Measurements from ENCODE around the gene OSBPL5. TPM values are rescaled to one million over a fixed set of nuclear protein-coding genes. Genes with fewer than 3 reads are reported as not detected.

Gene OSBPL5
- polyA plus RNA-seq, 2 of the 4 experiments (the other 2 are of a cell fraction) = 1.6 to 4.6 TPM

DNA sequence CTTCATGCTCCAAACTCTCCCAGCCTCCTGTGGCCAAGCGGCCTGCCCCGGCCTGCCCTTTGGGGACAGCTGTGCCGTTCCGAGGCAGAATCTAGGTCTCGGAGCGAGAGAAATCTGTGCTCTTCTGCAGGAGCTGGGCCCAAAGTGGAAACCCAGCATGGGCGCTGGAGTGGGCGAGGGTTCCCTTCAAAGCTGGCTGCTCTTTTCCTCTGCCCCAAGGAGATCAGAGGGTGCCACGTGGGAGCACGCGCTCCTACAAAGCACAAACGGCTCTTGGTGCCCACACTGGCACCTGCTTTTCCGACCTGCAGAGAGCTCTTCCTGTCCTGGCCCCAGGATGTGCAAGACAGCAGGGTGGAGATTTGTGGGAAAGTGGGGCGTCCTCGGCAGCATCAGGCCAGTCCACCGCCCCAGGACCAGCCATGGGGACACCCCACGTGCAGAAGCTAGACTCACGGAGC is 6.9 kb downstream of the OSBPL5 start (continued):
- no peak for TF ChIP-seq HOXB5 (CRISPR knock-in tag; IDR thresholded peaks at IDR 0.05)

DNA sequence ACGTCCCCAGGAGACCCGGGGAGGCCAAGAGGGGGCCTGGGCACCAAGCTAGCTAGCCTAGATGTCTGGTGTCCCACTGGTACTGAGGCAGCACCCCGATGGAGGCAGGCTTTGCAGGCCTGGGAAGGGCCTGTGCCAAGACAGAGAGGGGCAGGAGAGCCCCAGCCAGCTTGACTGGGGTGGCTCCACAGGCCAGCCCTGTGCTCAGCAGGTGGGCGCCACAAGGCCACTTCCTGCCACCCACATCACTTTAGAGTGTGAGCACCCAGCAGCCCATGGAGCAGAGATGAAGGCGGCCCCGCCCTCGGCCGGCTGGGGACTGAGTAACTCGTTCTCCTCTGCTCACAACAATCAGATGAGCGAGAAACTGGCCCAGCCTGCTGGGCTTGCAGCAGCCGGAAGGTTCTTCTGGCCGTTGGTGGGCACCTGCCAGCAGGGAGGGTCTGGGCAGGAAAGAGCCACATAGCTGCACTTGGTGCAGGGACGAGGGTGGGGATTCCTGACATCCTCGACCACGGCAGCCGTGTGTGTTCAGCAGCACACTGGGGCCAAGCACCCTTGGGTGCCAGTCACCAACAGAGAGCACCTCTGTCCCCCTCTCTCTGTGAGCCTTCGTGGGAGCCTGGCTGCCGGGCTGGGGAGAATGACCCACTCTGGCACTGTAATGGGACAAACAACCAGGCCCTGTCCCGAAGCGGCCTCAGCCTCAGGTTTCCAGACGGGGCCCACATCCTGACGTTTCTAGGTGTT is 7.6 kb downstream of the OSBPL5 start:
- H3K27ac ChIP-seq = no peak overlapping the region
- DNase-seq (ENCODE audit: low read depth in 1 of 2, low spot score in 1 of 2) (no peak), FAIRE-seq (no peak), ATAC-seq (no peak)
- TF ChIP-seq, protein P1, sequence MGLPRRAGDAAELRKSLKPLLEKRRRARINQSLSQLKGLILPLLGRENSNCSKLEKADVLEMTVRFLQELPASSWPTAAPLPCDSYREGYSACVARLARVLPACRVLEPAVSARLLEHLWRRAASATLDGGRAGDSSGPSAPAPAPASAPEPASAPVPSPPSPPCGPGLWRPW (IDR thresholded peaks at IDR 0.05) = no peak
- TF ChIP-seq BHLHE40 (IDR thresholded peaks at IDR 0.05; ENCODE audit: low read depth, low read length) (no peak), RAD21 (conservative IDR thresholded peaks at IDR 0.05 in 1 of 2, IDR thresholded peaks at IDR 0.05 in 1 of 2) (no peak), MAZ (IDR thresholded peaks at IDR 0.05; ENCODE audit: borderline replicate concordance, low read depth, low read length) (no peak), ZSCAN20 (CRISPR knock-in tag; IDR thresholded peaks at IDR 0.05) (no peak)
- TF ChIP-seq, protein P2, sequence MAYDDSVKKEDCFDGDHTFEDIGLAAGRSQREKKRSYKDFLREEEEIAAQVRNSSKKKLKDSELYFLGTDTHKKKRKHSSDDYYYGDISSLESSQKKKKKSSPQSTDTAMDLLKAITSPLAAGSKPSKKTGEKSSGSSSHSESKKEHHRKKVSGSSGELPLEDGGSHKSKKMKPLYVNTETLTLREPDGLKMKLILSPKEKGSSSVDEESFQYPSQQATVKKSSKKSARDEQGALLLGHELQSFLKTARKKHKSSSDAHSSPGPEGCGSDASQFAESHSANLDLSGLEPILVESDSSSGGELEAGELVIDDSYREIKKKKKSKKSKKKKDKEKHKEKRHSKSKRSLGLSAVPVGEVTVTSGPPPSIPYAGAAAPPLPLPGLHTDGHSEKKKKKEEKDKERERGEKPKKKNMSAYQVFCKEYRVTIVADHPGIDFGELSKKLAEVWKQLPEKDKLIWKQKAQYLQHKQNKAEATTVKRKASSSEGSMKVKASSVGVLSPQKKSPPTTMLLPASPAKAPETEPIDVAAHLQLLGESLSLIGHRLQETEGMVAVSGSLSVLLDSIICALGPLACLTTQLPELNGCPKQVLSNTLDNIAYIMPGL (CRISPR knock-in tag; IDR thresholded peaks at IDR 0.05; ENCODE audit: borderline replicate concordance) = no peak
- TF ChIP-seq, protein P3, sequence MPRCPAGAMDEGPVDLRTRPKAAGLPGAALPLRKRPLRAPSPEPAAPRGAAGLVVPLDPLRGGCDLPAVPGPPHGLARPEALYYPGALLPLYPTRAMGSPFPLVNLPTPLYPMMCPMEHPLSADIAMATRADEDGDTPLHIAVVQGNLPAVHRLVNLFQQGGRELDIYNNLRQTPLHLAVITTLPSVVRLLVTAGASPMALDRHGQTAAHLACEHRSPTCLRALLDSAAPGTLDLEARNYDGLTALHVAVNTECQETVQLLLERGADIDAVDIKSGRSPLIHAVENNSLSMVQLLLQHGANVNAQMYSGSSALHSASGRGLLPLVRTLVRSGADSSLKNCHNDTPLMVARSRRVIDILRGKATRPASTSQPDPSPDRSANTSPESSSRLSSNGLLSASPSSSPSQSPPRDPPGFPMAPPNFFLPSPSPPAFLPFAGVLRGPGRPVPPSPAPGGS (IDR thresholded peaks at IDR 0.05) = no peak
- TF ChIP-seq, protein P4, sequence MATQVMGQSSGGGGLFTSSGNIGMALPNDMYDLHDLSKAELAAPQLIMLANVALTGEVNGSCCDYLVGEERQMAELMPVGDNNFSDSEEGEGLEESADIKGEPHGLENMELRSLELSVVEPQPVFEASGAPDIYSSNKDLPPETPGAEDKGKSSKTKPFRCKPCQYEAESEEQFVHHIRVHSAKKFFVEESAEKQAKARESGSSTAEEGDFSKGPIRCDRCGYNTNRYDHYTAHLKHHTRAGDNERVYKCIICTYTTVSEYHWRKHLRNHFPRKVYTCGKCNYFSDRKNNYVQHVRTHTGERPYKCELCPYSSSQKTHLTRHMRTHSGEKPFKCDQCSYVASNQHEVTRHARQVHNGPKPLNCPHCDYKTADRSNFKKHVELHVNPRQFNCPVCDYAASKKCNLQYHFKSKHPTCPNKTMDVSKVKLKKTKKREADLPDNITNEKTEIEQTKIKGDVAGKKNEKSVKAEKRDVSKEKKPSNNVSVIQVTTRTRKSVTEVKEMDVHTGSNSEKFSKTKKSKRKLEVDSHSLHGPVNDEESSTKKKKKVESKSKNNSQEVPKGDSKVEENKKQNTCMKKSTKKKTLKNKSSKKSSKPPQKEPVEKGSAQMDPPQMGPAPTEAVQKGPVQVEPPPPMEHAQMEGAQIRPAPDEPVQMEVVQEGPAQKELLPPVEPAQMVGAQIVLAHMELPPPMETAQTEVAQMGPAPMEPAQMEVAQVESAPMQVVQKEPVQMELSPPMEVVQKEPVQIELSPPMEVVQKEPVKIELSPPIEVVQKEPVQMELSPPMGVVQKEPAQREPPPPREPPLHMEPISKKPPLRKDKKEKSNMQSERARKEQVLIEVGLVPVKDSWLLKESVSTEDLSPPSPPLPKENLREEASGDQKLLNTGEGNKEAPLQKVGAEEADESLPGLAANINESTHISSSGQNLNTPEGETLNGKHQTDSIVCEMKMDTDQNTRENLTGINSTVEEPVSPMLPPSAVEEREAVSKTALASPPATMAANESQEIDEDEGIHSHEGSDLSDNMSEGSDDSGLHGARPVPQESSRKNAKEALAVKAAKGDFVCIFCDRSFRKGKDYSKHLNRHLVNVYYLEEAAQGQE (IDR thresholded peaks at IDR 0.05) = no peak
- TF ChIP-seq, protein P5, sequence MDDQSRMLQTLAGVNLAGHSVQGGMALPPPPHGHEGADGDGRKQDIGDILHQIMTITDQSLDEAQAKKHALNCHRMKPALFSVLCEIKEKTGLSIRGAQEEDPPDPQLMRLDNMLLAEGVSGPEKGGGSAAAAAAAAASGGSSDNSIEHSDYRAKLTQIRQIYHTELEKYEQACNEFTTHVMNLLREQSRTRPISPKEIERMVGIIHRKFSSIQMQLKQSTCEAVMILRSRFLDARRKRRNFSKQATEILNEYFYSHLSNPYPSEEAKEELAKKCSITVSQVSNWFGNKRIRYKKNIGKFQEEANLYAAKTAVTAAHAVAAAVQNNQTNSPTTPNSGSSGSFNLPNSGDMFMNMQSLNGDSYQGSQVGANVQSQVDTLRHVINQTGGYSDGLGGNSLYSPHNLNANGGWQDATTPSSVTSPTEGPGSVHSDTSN (IDR thresholded peaks at IDR 0.05) = no peak
- ChIA-PET POLR2A (no interaction called here), CTCF (interaction anchor here (0.6 to 1.4 kb wide), 2 partner anchors 43 to 1531 kb away, joined by 3 to 4 read pairs; no protein-coding TSS in a partner anchor)
- WGBS (ENCODE audit: missing lambda C conversion rate) = 86% methylated on average over 12 of the region's 22 CpGs
- no peak overlapping the region for H3K4me2 ChIP-seq
- peaks cover 14% of the 10 kb centered on the region; the same call in 2 of the 3 replicates for H3K4me1 ChIP-seq
- no peaks in the 10 kb centered on the region for H3K9me3 ChIP-seq
- H3K4me3 ChIP-seq = no peak overlapping the region

DNA sequence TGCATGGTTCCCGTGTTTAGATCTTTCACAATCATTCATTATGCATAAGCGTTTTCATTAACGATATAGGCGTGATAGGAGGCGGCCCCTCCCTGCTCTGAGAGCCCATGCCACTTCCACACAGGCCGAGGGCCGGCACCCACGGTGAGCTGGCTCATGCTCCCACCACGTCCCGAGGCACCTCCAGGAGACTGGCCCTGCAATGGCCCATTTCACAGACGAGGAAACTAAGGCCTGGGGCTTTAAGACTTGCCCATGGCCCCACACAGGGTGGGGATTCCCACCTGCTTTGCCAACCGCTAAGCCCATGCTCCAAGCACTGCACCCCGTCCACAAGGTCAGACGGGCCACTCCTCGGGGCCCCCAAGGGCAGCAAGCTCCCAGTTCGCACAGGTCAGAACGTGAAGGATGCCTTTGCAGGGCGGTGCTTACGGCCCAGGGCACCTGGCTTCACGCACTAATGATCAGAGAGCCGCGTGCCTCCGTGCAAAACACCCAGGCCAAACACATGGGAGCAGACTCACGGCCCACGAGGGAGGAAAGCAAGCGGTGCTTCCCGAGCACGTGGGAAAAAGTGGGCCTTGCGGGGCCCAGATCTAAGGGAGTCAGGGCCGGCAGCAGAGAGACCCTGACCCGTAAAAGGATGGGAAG is 8.3 kb downstream of the OSBPL5 start:
- 80% methylated on average over 23 of the region's 31 CpGs for WGBS (ENCODE audit: missing lambda C conversion rate)
- Histone ChIP-seq H3K27ac (no peak overlapping the region), H3K4me3 (no peak overlapping the region), H3K9me3 (no peaks in the 10 kb centered on the region), H3K4me2 (no peak overlapping the region), H3K4me1 (peaks cover 14% of the 10 kb centered on the region; the same call in 2 of the 3 replicates)
- ATAC-seq (no peak), FAIRE-seq (no peak), DNase-seq (ENCODE audit: low read depth in 1 of 2, low spot score in 1 of 2) (no peak)
- ChIA-PET CTCF (interaction anchor here (1.4 kb wide), 1 partner anchor 44 kb away, joined by 4 read pairs; no protein-coding TSS in a partner anchor), POLR2A (no interaction called here)
- TF ChIP-seq FOSL2 (IDR thresholded peaks at IDR 0.05) = no peak
- TF ChIP-seq FOSL2 (CRISPR knock-in tag; IDR thresholded peaks at IDR 0.05) = no peak
- no peak for TF ChIP-seq RFX5 (IDR thresholded peaks at IDR 0.05)
- TF ChIP-seq, protein P6, sequence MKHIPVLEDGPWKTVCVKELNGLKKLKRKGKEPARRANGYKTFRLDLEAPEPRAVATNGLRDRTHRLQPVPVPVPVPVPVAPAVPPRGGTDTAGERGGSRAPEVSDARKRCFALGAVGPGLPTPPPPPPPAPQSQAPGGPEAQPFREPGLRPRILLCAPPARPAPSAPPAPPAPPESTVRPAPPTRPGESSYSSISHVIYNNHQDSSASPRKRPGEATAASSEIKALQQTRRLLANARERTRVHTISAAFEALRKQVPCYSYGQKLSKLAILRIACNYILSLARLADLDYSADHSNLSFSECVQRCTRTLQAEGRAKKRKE (CRISPR knock-in tag; IDR thresholded peaks at IDR 0.05; ENCODE audit: low read depth) = no peak
- TF ChIP-seq, protein P5 (IDR thresholded peaks at IDR 0.05) = no peak
- TF ChIP-seq, protein P2 (CRISPR knock-in tag; IDR thresholded peaks at IDR 0.05; ENCODE audit: borderline replicate concordance) = no peak
- TF ChIP-seq NFE2L2 (conservative IDR thresholded peaks at IDR 0.05; ENCODE audit: low read length) = no peak
- no peak for TF ChIP-seq BHLHE40 (IDR thresholded peaks at IDR 0.05; ENCODE audit: low read depth, low read length)
- TF ChIP-seq GATA3 (IDR thresholded peaks at IDR 0.05; ENCODE audit: borderline replicate concordance) = no peak
- no peak for TF ChIP-seq ESRRA (IDR thresholded peaks at IDR 0.05; ENCODE audit: borderline replicate concordance, low read length)
- TF ChIP-seq FOXS1 (CRISPR knock-in tag; IDR thresholded peaks at IDR 0.05) = no peak
